ENCODE measurements around the gene KLF15.
A peak's percentile ranks its signal among the peaks of the same experiment; 100 is the strongest.

KLF15 gene

DNA sequence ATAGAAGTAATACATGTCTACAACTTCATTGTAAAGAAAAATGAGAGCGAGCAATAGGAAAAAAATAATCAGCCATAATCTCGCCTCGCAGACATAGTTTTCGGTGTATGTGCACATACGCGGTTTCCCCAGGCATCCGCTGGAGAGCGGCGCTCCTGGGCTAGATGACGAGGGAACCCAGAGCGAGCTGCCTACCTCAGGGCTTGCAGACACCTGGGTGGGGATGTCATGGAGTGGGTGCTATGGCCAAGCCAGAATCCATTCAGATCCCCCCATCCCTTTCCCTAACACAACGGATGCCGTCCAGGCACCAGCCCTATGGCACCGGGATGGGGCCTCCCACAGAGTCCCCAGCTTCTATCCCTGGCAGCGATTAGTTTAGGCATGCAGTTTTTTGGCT is 33.0 kb upstream of the KLF15 start:
- Histone ChIP-seq H3K27me3 (no peaks in the 10 kb centered on the region), H3K4me3 (no peak overlapping the region), H3K9me3 (no peaks in the 10 kb centered on the region), H4K20me1 (no peaks in the 10 kb centered on the region), H3K4me1 (peaks cover 6% of the 10 kb centered on the region), H3K4me2 (no peak overlapping the region), H3K36me3 (no peaks in the 10 kb centered on the region), H3K27ac (no peak overlapping the region), H3K9ac (no peak overlapping the region)
- no peak for TF ChIP-seq Cebpa-rat (IDR thresholded peaks at IDR 0.05)

GRCh38 chr3:126389794-126390146 is 32.6 kb upstream of the KLF15 start:
- no peak overlapping the region for H3K27ac ChIP-seq
- H3K4me2 ChIP-seq: peak overlapping the region; percentile 91; the same call in 1 of the 2 replicates
- no peaks in the 10 kb centered on the region for H3K36me3 ChIP-seq
- no peak overlapping the region for H3K4me3 ChIP-seq
- H4K20me1 ChIP-seq: no peaks in the 10 kb centered on the region
- H3K9ac ChIP-seq: no peak overlapping the region
- H3K27me3 ChIP-seq: no peaks in the 10 kb centered on the region
- TF ChIP-seq Cebpa-rat (IDR thresholded peaks at IDR 0.05): no peak
- H3K4me1 ChIP-seq: peaks cover 6% of the 10 kb centered on the region
- no peaks in the 10 kb centered on the region for H3K9me3 ChIP-seq

DNA sequence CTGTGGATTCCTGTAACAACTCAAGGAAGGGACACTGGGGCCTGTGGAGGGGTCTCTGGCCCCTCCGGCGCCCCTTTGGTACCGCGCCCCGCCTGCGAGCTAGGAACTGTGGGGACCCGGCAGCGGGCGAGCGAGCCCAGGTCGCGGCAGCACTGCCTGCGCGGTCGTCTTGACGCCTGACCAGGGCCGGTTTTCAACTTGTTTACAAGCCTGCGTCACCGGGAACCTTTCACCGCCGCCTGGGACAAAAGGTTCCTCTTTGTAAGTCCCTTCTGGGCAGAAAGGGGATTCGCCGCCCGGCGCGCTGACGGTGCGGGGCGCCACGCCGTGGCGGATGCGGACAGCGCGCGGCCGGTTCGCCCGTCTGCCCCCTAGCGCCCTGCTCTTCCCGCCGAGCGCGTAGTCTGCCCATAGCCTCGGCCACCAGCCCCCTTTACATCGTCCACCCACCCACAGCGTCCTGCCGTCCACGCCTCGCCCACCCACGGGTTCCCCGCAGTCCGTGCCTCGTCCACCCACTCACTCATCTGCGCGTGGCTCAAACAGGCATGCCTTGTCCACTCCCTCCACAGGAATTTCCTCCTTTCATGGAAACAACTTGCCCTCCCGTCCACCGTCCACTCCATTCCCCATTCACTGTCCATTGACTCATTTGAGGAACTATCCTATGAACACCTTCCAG is 32.0 kb upstream of the KLF15 start:
- H3K4me1 ChIP-seq: peaks cover 6% of the 10 kb centered on the region
- H3K9ac ChIP-seq: peak overlapping the region; percentile 80
- H3K9me3 ChIP-seq: no peaks in the 10 kb centered on the region
- H3K27ac ChIP-seq: peak overlapping the region; percentile 85
- H4K20me1 ChIP-seq: no peaks in the 10 kb centered on the region
- no peaks in the 10 kb centered on the region for H3K36me3 ChIP-seq
- TF ChIP-seq Cebpa-rat (IDR thresholded peaks at IDR 0.05): no peak
- H3K4me2 ChIP-seq: peak overlapping the region; percentile 91
- H3K4me3 ChIP-seq: peak overlapping the region; percentile 54
- no peaks in the 10 kb centered on the region for H3K27me3 ChIP-seq

DNA sequence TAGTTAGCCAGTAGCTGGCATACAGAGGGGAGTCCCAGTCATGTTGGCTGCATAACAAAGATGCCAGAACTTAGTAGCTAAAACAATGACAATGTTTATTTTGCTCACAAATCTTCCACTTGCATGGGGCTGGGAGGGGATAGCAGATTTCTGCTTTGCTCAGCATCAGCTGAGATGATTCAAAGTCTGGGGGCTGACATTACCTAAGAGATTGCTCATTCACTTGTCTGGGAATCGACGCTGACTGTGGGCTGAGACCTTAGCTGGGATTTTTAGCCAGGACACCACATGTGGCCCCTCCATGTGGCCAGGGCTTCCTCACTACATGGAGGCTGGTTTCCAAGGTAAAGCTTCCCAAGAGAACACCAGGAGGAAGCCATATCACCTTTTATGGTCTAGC is 24.8 kb upstream of the KLF15 start:
- no peak for TF ChIP-seq Cebpa-rat (IDR thresholded peaks at IDR 0.05)
- H3K36me3 ChIP-seq: no peaks in the 10 kb centered on the region
- H3K27ac ChIP-seq: no peak overlapping the region
- H3K4me3 ChIP-seq: no peak overlapping the region
- H4K20me1 ChIP-seq: no peaks in the 10 kb centered on the region
- H3K27me3 ChIP-seq: no peaks in the 10 kb centered on the region
- no peak overlapping the region for H3K4me2 ChIP-seq
- no peak overlapping the region for H3K9ac ChIP-seq
- peaks cover 16% of the 10 kb centered on the region for H3K4me1 ChIP-seq
- no peaks in the 10 kb centered on the region for H3K9me3 ChIP-seq

GRCh38 chr3:126380011-126380768 is 23.0 kb upstream of the KLF15 start:
- Histone ChIP-seq H3K27me3 (no peaks in the 10 kb centered on the region), H3K4me3 (no peak overlapping the region), H3K4me2 (no peak overlapping the region), H3K36me3 (no peaks in the 10 kb centered on the region), H3K27ac (no peak overlapping the region), H3K9ac (no peak overlapping the region), H4K20me1 (no peaks in the 10 kb centered on the region), H3K4me1 (peaks cover 34% of the 10 kb centered on the region), H3K9me3 (no peaks in the 10 kb centered on the region)
- TF ChIP-seq Cebpa-rat (IDR thresholded peaks at IDR 0.05): no peak

DNA sequence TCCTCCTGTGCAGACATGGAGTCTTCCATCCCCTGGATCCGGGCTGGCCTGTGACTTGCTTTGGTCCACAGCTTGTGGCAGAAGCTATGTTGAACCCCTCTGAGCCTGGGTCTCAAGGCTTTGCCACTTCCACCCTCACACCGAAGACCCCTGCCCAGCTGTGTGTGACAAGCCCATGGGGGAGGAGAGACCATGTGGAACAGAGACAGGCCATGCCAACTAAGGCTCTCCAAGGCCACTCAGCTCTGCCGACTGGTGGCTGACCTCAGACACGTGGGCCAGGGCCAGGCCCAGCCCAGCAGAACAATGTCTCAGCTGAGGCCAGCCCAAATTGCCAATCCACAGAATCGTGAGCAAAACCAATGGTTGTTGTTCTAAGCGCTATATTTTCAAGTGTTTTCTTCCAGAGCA is 21.1 kb upstream of the KLF15 start:
- H3K27ac ChIP-seq: no peak overlapping the region

DNA sequence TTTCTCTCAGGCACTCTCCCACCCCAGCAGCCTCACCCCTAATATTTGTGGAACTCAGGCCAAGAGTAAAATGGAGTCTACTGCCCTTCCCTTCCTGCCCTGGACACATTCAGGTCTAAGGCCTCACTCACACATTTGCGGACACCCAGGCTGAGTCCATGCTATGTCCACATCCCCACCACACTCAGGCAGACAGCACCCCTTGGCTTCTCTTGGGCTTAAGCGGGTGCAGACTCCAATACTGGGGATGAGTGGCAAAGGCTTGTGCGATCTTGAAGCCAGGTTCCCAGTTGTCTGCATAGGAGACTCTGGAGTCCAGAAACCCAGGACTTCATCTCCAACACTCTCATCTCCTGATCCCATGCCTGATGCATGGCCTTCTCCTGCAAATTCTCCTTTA is 20.0 kb upstream of the KLF15 start:
- TF ChIP-seq Cebpa-rat (IDR thresholded peaks at IDR 0.05): no peak
- Histone ChIP-seq H3K36me3 (no peaks in the 10 kb centered on the region), H3K27ac (no peak overlapping the region), H3K27me3 (no peaks in the 10 kb centered on the region), H3K4me2 (peak overlapping the region; percentile 71; the same call in 1 of the 2 replicates), H3K9ac (no peak overlapping the region), H4K20me1 (no peaks in the 10 kb centered on the region), H3K4me3 (no peak overlapping the region), H3K9me3 (no peaks in the 10 kb centered on the region), H3K4me1 (peaks cover 38% of the 10 kb centered on the region)

More for the DNA sequence above, 21.1 kb upstream of the KLF15 start:
- H3K27me3 ChIP-seq: no peaks in the 10 kb centered on the region
- no peaks in the 10 kb centered on the region for H4K20me1 ChIP-seq
- no peaks in the 10 kb centered on the region for H3K36me3 ChIP-seq
- TF ChIP-seq Cebpa-rat (IDR thresholded peaks at IDR 0.05): no peak
- no peak overlapping the region for H3K9ac ChIP-seq
- no peak overlapping the region for H3K4me2 ChIP-seq
- no peaks in the 10 kb centered on the region for H3K9me3 ChIP-seq
- H3K4me3 ChIP-seq: no peak overlapping the region
- peaks cover 38% of the 10 kb centered on the region for H3K4me1 ChIP-seq

DNA sequence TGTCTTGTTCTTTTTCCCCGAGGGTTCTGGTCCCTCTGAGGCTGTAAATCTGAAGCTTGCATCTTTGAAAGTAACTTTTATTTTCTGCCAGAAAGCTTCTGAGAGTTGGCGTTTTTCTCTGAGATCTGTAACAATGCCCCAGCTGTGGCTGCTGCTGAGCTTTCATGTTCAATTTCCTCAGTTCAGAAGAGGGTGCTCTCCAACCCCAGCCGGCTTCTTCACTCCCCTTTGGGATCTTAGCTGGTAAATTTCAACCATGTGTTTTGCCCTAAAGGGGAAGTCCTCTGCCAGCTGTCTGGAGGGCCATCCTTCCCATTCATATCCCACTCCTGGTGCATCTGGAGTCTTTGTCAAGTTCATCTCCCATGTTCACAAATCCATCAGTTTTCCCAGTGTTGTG is 19.2 kb upstream of the KLF15 start:
- peaks cover 38% of the 10 kb centered on the region for H3K4me1 ChIP-seq
- TF ChIP-seq Cebpa-rat (IDR thresholded peaks at IDR 0.05): no peak
- no peaks in the 10 kb centered on the region for H4K20me1 ChIP-seq
- H3K9me3 ChIP-seq: no peaks in the 10 kb centered on the region
- peak overlapping the region; percentile 12; the same call in 1 of the 2 replicates for H3K9ac ChIP-seq
- no peaks in the 10 kb centered on the region for H3K36me3 ChIP-seq
- no peaks in the 10 kb centered on the region for H3K27me3 ChIP-seq
- H3K4me2 ChIP-seq: peak overlapping the region; percentile 71
- peak overlapping the region; percentile 61; the same call in 1 of the 2 replicates for H3K27ac ChIP-seq
- H3K4me3 ChIP-seq: 0 out of 2 replicates have a peak overlapping the region, but pooled peaks have one; percentile 1

DNA sequence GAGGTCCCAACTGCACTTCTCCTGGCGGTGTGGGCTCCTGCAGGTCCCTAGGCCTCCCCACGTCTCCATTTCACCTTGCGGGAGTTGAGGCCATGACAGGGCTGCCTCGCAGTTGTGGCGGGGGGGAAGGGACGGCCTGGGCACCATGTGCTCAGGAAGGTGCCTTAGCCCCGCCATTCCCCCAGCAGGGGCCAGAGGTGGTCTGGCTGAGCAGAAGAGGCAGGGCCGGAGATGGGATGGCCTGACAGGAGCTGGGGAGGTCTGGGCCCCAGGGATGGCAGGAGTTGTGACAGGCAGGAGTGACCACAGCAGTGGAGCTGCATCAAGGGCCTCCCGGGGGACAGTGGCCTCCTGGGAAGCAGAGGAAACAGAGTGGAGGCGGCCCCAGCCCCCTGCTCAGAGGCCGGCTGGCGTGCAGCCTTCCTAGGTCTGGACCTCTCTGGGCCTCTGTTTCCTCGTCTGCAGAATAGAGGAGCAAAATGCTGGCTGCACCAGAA is 18.7 kb upstream of the KLF15 start:
- Histone ChIP-seq H3K4me3 (0 out of 2 replicates have a peak overlapping the region, but pooled peaks have one; percentile 1), H3K27ac (peak overlapping the region; percentile 61; the same call in 1 of the 2 replicates), H3K27me3 (no peaks in the 10 kb centered on the region), H4K20me1 (no peaks in the 10 kb centered on the region), H3K9me3 (no peaks in the 10 kb centered on the region), H3K4me2 (peak overlapping the region; percentile 71), H3K4me1 (peaks cover 38% of the 10 kb centered on the region), H3K36me3 (no peaks in the 10 kb centered on the region), H3K9ac (peak overlapping the region; percentile 12; the same call in 1 of the 2 replicates)
- TF ChIP-seq Cebpa-rat (IDR thresholded peaks at IDR 0.05): no peak
